Stimulated activated naive CD8-positive, alpha-beta T cell treated with anti-CD3 and anti-CD28 coated beads, Interleukin-15, Interleukin-2, amounts not matched to agents 100 U/mL and 50 U/mL, for 24 hours (primary cell): ENCODE data around the gene DOCK7.
A peak's percentile ranks its signal among the peaks of the same experiment; 100 is the strongest.
"Not testable (repeated sequence)": the region's sequence is repeated elsewhere in the genome, so short reads cannot be mapped to it uniquely, and the experiment has no call there.

ENCODE experiments used
- ATAC-seq: fragments of 150-1000 bp; cut with Tn5 transposase; one replicate; pipeline ENCODE4 v1.10.0; 2021
- DNase-seq: peaks from one replicate; pipeline ENCODE4 v3.0.0; 2021

The DOCK7 gene

GRCh38 chr1:62530516-62531154, 157.6 kb downstream of the DOCK7 start:
- no peak for ATAC-seq
- no peak for DNase-seq

- ATAC-seq = no peak
- no peak for DNase-seq
Measured at GRCh38 chr1:62529227-62529626, 159.0 kb downstream of the DOCK7 start.

- ATAC-seq (no peak), DNase-seq (peak; percentile 4)
Measured at GRCh38 chr1:62528015-62528414, 160.2 kb downstream of the DOCK7 start.

- not testable (repeated sequence) for DNase-seq, ATAC-seq
Measured at GRCh38 chr1:62527346-62527745, 160.8 kb downstream of the DOCK7 start.

GRCh38 chr1:62523860-62524259, 164.3 kb downstream of the DOCK7 start:
- ATAC-seq (no peak), DNase-seq (no peak)

- ATAC-seq (no peak), DNase-seq (no peak)
Measured at GRCh38 chr1:62516600-62516999, 171.6 kb downstream of the DOCK7 start.

- ATAC-seq (no peak), DNase-seq (no peak)
Measured at GRCh38 chr1:62514746-62515423, 173.3 kb downstream of the DOCK7 start.

- no peak for DNase-seq
- ATAC-seq = no peak
Measured at GRCh38 chr1:62513013-62513412, 175.2 kb downstream of the DOCK7 start.

- no peak for ATAC-seq
- DNase-seq = no peak
Measured at GRCh38 chr1:62509028-62509427, 179.2 kb downstream of the DOCK7 start.

- ATAC-seq = no peak
- no peak for DNase-seq
Measured at GRCh38 chr1:62508187-62508758, 179.9 kb downstream of the DOCK7 start.

- no peak for DNase-seq
Measured at GRCh38 chr1:62500210-62500609, 188.0 kb downstream of the DOCK7 start.

GRCh38 chr1:62494137-62494536, 194.0 kb downstream of the DOCK7 start:
- ATAC-seq = no peak
- no peak for DNase-seq

More at GRCh38 chr1:62500210-62500609, 188.0 kb downstream of the DOCK7 start:
- no peak for ATAC-seq

GRCh38 chr1:62493656-62494055, 194.5 kb downstream of the DOCK7 start:
- ATAC-seq (no peak), DNase-seq (no peak)

- ATAC-seq = no peak
- DNase-seq = no peak
Measured at GRCh38 chr1:62492521-62492920, 195.7 kb downstream of the DOCK7 start.

GRCh38 chr1:62487956-62488355, 200.2 kb downstream of the DOCK7 start:
- DNase-seq = no peak
- no peak for ATAC-seq

- DNase-seq (no peak), ATAC-seq (no peak)
Measured at GRCh38 chr1:62484824-62485468, 203.2 kb downstream of the DOCK7 start.

GRCh38 chr1:62481681-62482080, 206.5 kb downstream of the DOCK7 start:
- ATAC-seq (no peak), DNase-seq (no peak)

- no peak for DNase-seq
- no peak for ATAC-seq
Measured at GRCh38 chr1:62476525-62477219, 211.5 kb downstream of the DOCK7 start.

- ATAC-seq (no peak), DNase-seq (no peak)
Measured at GRCh38 chr1:62467092-62467491, 221.1 kb downstream of the DOCK7 start.

GRCh38 chr1:62462370-62462769, 225.8 kb downstream of the DOCK7 start:
- DNase-seq (no peak), ATAC-seq (no peak)

GRCh38 chr1:62457955-62458354, 230.2 kb downstream of the DOCK7 start:
- ATAC-seq (no peak), DNase-seq (no peak)

- DNase-seq (no peak), ATAC-seq (no peak)
Measured at GRCh38 chr1:62452951-62453350, 235.2 kb downstream of the DOCK7 start.

- DNase-seq = no peak
- ATAC-seq = no peak
Measured at GRCh38 chr1:62450301-62450700, 237.9 kb downstream of the DOCK7 start.
